ENCODE measurements around the gene NR1H3.
"Not testable (repeated sequence)": the region's sequence is repeated elsewhere in the genome, so short reads cannot be mapped to it uniquely, and the experiment has no call there.

The NR1H3 gene

GRCh38 chr11:47306484-47306844, 48.7 kb downstream of the NR1H3 start:
- DNase-seq (ENCODE audit: low spot score), result no peak

DNA sequence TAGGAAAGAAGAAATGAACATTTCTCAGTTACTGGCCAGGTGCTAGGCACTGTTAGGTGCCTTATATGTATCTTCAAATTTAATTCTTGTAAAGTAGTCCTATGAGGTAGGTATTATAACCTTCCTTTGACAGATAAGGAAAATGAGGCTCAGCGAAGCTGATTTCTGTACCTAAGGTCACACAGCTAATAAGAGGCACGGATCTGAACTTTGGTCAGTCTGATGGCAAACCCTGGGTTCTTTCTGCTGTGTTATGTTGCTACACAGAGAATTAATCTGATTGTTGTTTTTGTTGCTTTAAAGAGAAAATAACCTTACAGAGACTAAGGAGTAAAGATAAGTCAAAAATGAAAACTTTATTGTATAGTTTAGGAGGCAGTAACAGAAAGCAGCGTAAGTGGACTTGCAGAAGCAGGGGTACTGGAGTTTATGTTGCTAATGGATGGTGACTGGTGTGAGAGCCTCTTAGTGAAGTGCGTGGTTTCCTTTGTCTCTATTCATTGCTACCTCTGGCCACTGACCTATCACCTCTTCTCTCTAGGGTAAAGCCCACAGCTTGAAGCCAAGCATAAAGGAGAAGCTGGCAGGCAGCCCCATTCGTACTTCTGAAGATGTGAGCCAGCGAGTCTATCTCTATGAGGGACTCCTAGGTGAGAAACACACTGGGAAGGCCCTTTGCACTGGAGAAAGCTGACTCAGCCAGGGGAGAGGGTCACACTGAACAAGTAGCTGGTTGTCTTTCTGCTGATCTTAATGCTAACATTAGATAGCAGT, 50.4 kb downstream of the NR1H3 start:
- DNase-seq (ENCODE audit: low spot score), result no peak

DNA sequence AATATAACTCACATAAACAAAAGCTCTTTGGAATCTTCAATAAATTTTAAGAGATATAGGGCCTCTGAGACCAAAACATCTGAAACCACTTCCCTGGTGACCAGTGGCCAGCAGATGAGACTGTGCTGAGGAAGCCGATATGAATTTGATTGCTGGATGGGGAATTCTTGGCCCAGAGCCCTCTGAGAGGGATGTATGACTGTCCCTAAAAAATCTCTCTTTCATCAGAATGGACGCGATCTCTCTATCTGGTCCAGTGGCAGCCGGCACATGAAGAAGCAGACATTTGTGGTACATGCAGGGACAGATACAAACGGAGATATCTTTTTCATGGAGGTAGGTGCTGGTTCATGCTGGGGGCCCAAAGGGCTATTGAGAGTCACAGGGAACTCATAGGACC, 57.2 kb downstream of the NR1H3 start:
- no peak for DNase-seq (ENCODE audit: low spot score)

GRCh38 chr11:47316501-47316900, 58.7 kb downstream of the NR1H3 start:
- DNase-seq (ENCODE audit: low spot score), result not testable (repeated sequence)

DNA sequence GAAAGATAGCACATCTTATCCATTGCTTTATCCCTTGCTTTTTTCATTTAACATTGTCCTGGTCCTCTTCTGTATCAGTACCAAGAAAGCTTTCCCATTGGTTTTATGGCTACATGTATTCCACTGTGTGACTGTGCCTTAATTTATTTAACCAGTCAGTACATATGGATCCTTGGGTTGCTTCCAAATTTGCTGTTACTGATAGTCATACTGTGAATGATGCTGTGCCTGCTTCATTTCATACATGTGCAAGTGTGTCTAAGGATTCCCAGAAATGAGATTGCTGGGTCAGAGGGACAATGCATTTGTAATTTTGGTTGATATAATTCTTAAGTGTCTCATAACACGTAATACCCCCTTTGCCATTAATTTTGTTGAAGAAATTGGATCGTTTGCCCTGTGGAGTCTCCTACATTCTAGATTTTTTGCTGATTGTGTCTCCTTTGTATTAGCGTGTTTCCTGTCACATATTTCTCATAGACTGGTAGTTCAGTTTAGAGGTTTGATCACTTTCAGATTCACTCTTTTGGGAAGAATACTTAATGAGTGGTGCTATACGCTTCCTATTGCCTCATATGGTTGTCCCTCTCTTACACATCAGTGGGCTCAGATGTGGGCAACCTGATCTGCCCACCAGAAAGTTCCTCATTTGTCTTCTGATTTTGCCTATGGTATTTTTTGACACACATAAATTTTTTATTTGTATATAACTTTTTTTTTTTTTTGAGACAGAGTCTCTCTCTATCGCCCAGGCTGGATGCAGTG, 59.5 kb downstream of the NR1H3 start:
- DNase-seq (ENCODE audit: low spot score), result no peak

- no peak for DNase-seq (ENCODE audit: low spot score)
These were observed 60.4 kb downstream of the NR1H3 start for GRCh38 chr11:47318166-47318565.

Data from HuH-7.5 (cell line).